Trophoblast cell (in vitro differentiated cells and primary cell): Measurements from ENCODE around the gene CORO1A.
A peak's percentile ranks its signal among the peaks of the same experiment; 100 is the strongest.
"Not testable (repeated sequence)": the region's sequence is repeated elsewhere in the genome, so short reads cannot be mapped to it uniquely, and the experiment has no call there.

ENCODE experiments used
- DNase-seq, 2 donors: peaks; one replicate each; pipeline ENCODE4 v3.0.0-alpha.2; 2016
- H2AFZ ChIP-seq: 2 replicates; pipeline ENCODE4 v1.6.1; 2013; ENCODE audit warnings: low read length, moderate library complexity, mild to moderate bottlenecking; ENCODE audit not compliant: insufficient read depth, poor library complexity
- H2AK5ac ChIP-seq: 2 replicates; pipeline ENCODE4 v1.6.1; 2013; ENCODE audit warnings: mild to moderate bottlenecking, low read length
- H2BK120ac ChIP-seq: 2 replicates; pipeline ENCODE4 v1.6.1; 2013; ENCODE audit warnings: low read length, mild to moderate bottlenecking, moderate library complexity; ENCODE audit not compliant: insufficient read depth, poor library complexity
- H2BK12ac ChIP-seq: 2 replicates; pipeline ENCODE4 v1.6.1; 2013; ENCODE audit warnings: mild to moderate bottlenecking, low read length, moderate library complexity
- H2BK5ac ChIP-seq: 2 replicates; pipeline ENCODE4 v1.6.1; 2013; ENCODE audit warnings: low read length, low read depth, moderate library complexity, mild to moderate bottlenecking; ENCODE audit not compliant: poor library complexity
- H3K14ac ChIP-seq: 2 replicates; pipeline ENCODE4 v1.6.1; 2013; ENCODE audit warnings: mild to moderate bottlenecking, low read length
- H3K18ac ChIP-seq: 2 replicates; pipeline ENCODE4 v1.6.1; 2013; ENCODE audit warnings: mild to moderate bottlenecking, low read length
- H3K23ac ChIP-seq: 2 replicates; pipeline ENCODE4 v1.6.1; 2013; ENCODE audit warnings: low read length
- H3K27ac ChIP-seq: 2 replicates; pipeline ENCODE4 v1.5.1; 2013; ENCODE audit warnings: low read depth, mild to moderate bottlenecking, inconsistent platforms, low read length, moderate library complexity
- H3K27me3 ChIP-seq: 2 replicates; pipeline ENCODE4 v1.6.1; 2013; ENCODE audit warnings: inconsistent platforms, mild to moderate bottlenecking, low read length, moderate library complexity; ENCODE audit not compliant: insufficient read depth
- H3K36me3 ChIP-seq, 2 experiments: 1 replicate in 1 of 2; 2 replicates in 1 of 2; pipeline ENCODE4 v1.6.1; 2013; ENCODE audit warnings: low read length in 2 of 2, mild to moderate bottlenecking in 2 of 2, moderate library complexity in 1 of 2; ENCODE audit not compliant: insufficient read depth in 2 of 2, control insufficient read depth in 1 of 2
- H3K4ac ChIP-seq: 2 replicates; pipeline ENCODE4 v1.6.1; 2013; ENCODE audit warnings: low read depth, mild to moderate bottlenecking, low read length, moderate library complexity
- H3K4me1 ChIP-seq, 2 experiments: 1 replicate in 1 of 2; 2 replicates in 1 of 2; pipeline ENCODE4 v1.6.1; 2013; ENCODE audit warnings: low read length in 2 of 2, mild to moderate bottlenecking in 2 of 2, moderate library complexity in 1 of 2; ENCODE audit not compliant: insufficient read depth in 2 of 2, control insufficient read depth in 1 of 2
- H3K4me2 ChIP-seq: 2 replicates; pipeline ENCODE4 v1.6.1; 2013; ENCODE audit warnings: inconsistent platforms, mild to moderate bottlenecking, low read length, moderate library complexity
- H3K4me3 ChIP-seq: 2 replicates; pipeline ENCODE4 v1.5.1; 2013; ENCODE audit warnings: mild to moderate bottlenecking, low read depth, low read length, inconsistent platforms
- H3K79me1 ChIP-seq: one replicate; pipeline ENCODE4 v1.6.1; 2013; ENCODE audit warnings: low read length
- H3K79me2 ChIP-seq: 2 replicates; pipeline ENCODE4 v1.6.1; 2013; ENCODE audit warnings: low read length, mild to moderate bottlenecking; ENCODE audit not compliant: control insufficient read depth, insufficient read depth, poor library complexity
- H3K9ac ChIP-seq: 2 replicates; pipeline ENCODE4 v1.6.1; 2013; ENCODE audit warnings: mild to moderate bottlenecking, low read length
- H3K9me3 ChIP-seq: 2 replicates; pipeline ENCODE4 v1.6.1; 2013; ENCODE audit warnings: low read depth, mild to moderate bottlenecking, control low read depth, inconsistent platforms, low read length; ENCODE audit not compliant: insufficient read depth
- H4K12ac ChIP-seq: 2 replicates; pipeline ENCODE4 v1.6.1; 2013; ENCODE audit warnings: low read depth, mild to moderate bottlenecking, low read length, moderate library complexity
- H4K8ac ChIP-seq: 2 replicates; pipeline ENCODE4 v1.6.1; 2013; ENCODE audit warnings: low read depth, mild to moderate bottlenecking, low read length, moderate library complexity
- H4K91ac ChIP-seq: one replicate; pipeline ENCODE4 v1.6.1; 2013; ENCODE audit warnings: low read depth, mild to moderate bottlenecking, low read length, moderate library complexity
- WGBS: extraction: QIAGEN DNeasy Blood & Tissue Kit; methylation state at CpG from one replicate; pipeline ENCODE4 v1.1.7; 2013; ENCODE audit warnings: missing lambda C conversion rate; ENCODE audit not compliant: insufficient read length, insufficient coverage; ENCODE audit errors: extremely low coverage; 5-methylcytosine and 5-hydroxymethylcytosine counted together

The CORO1A gene

DNA sequence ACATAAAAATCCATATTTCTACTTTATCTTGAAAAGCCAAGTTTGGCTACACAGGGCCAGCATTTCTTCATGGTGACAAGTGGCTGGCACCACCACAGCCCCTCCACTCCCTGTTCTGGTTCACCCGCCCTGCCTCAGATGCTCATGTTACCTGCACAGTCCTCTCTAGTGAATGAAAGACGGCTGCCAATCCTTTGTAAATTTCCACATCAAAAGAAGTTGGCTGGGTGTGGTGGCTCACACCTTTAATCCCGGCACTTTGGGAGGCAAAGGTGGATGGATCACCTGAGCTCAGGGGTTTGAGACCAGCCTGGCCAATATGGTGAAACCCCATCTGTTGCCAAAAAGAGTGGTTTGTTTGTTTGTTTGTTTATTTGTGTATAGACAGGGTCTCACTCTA, 19.9 kb upstream of the CORO1A start:
- no peak overlapping the region for H4K8ac ChIP-seq
- H3K27me3 ChIP-seq: no peaks in the 10 kb centered on the region
- H3K23ac ChIP-seq: no peak overlapping the region
- no peak overlapping the region for H3K4me2 ChIP-seq
- WGBS: no CpG with 5 or more reads among the region's 3 CpGs
- H3K79me1 ChIP-seq: no peaks in the 10 kb centered on the region
- no peak overlapping the region for H2BK120ac ChIP-seq
- no peaks in the 10 kb centered on the region for H3K79me2 ChIP-seq
- no peak overlapping the region for H2AK5ac ChIP-seq
- H2AFZ ChIP-seq: no peak overlapping the region
- H4K91ac ChIP-seq: no peak overlapping the region
- no peaks in the 10 kb centered on the region for H3K36me3 ChIP-seq
- no peak overlapping the region for H3K18ac ChIP-seq
- no peak overlapping the region for H4K12ac ChIP-seq
- H3K4me3 ChIP-seq: no peak overlapping the region
- H3K4ac ChIP-seq: no peak overlapping the region
- no peaks in the 10 kb centered on the region for H3K9me3 ChIP-seq
- no peak overlapping the region for H3K27ac ChIP-seq
- no peak overlapping the region for H2BK5ac ChIP-seq
- H2BK12ac ChIP-seq: no peak overlapping the region
- no peaks in the 10 kb centered on the region for H3K4me1 ChIP-seq
- H3K14ac ChIP-seq: no peak overlapping the region
- no peak overlapping the region for H3K9ac ChIP-seq
- no peak for DNase-seq

GRCh38 chr16:30166202-30166902, 17.1 kb upstream of the CORO1A start:
- Histone ChIP-seq H3K14ac (no peak overlapping the region), H2BK5ac (no peak overlapping the region), H3K18ac (no peak overlapping the region), H3K79me2 (no peaks in the 10 kb centered on the region), H4K8ac (no peak overlapping the region), H3K36me3 (no peaks in the 10 kb centered on the region), H3K23ac (no peak overlapping the region), H3K4me1 (no peaks in the 10 kb centered on the region), H2BK120ac (no peak overlapping the region), H2BK12ac (no peak overlapping the region), H2AFZ (no peak overlapping the region), H3K79me1 (no peaks in the 10 kb centered on the region), H3K27me3 (no peaks in the 10 kb centered on the region), H3K4ac (no peak overlapping the region), H4K91ac (no peak overlapping the region), H3K9me3 (no peaks in the 10 kb centered on the region), H3K27ac (no peak overlapping the region), H3K4me3 (no peak overlapping the region), H3K4me2 (no peak overlapping the region), H2AK5ac (no peak overlapping the region), H4K12ac (no peak overlapping the region), H3K9ac (no peak overlapping the region)
- WGBS: no CpG with 5 or more reads among the region's 11 CpGs
- peak; percentile 40 to 66 for DNase-seq

- H2BK12ac ChIP-seq, H3K9ac ChIP-seq, H3K4me3 ChIP-seq, H3K4ac ChIP-seq, H2AFZ ChIP-seq, DNase-seq, H3K18ac ChIP-seq, H3K27me3 ChIP-seq, H3K4me2 ChIP-seq, H3K4me1 ChIP-seq, H3K27ac ChIP-seq, H3K36me3 ChIP-seq, H4K8ac ChIP-seq, H2BK120ac ChIP-seq, H3K79me1 ChIP-seq, H3K14ac ChIP-seq, H3K79me2 ChIP-seq, H3K9me3 ChIP-seq, H2BK5ac ChIP-seq, H3K23ac ChIP-seq, H4K12ac ChIP-seq, H2AK5ac ChIP-seq, H4K91ac ChIP-seq: not testable (repeated sequence)
- WGBS: no CpG with 5 or more reads among the region's 29 CpGs
Observed at GRCh38 chr16:30168746-30169145, 14.7 kb upstream of the CORO1A start.

GRCh38 chr16:30169416-30169815, 14.0 kb upstream of the CORO1A start:
- not testable (repeated sequence) for H2AK5ac ChIP-seq, H3K9me3 ChIP-seq, H2AFZ ChIP-seq, H3K14ac ChIP-seq, H2BK12ac ChIP-seq, H3K79me2 ChIP-seq, H3K27me3 ChIP-seq, H2BK5ac ChIP-seq, H3K18ac ChIP-seq, H2BK120ac ChIP-seq, H4K12ac ChIP-seq, H4K8ac ChIP-seq, H3K36me3 ChIP-seq, H3K4me1 ChIP-seq, H3K4me3 ChIP-seq, DNase-seq, H3K4ac ChIP-seq, H3K27ac ChIP-seq, H3K79me1 ChIP-seq, H4K91ac ChIP-seq, H3K9ac ChIP-seq, H3K23ac ChIP-seq, H3K4me2 ChIP-seq
- WGBS: no CpG with 5 or more reads among the region's 38 CpGs
